ENCODE results near the gene VIP.
"Not testable (repeated sequence)": the region's sequence is repeated elsewhere in the genome, so short reads cannot be mapped to it uniquely, and the experiment has no call there.

VIP gene

GRCh38 chr6:152750694-152751093, at the start of gene VIP:
TSS of gene VIP (plus strand) at chr6:152750797. CDS start at chr6:152752178, 1,381 bp downstream.
- DNase-seq (ENCODE audit: low spot score) = peak; percentile 64

DNA sequence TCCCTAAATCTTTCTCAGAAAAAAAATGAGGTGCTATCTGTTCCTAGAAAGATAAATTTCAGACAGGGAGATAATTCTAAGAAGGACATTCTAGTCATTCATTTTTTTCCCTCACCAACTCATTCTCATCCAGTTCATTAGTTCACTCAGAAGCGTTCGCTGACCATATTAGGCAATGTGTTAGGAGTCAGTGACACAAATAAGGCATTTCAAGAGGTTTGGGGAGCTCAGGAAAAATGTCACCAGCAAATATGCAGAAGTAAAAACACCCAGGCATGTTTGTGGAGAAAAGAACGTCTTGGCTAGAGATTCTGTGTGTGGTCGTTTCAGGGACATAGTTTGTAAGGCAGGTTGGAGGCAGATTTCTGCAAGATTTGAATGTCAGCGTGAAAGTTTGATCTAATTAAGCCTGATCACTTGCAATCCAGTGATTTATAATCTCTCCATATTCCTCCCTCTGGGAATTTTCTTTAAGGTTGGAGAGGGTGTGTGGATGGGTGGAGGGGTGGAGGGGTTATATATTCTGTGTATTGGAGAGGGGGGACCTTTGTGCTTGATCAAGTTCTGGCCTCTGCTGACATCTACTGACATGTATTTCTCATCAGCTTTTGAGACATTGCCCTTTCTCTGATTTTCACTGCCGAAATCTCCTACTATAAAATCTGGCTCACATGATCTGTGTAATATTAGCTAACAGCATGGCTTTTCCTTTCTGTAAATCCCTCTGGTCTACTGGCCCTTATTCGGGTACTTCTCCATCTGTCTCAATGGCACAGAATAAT, 49.3 kb upstream of the VIP start:
- no peak for DNase-seq (ENCODE audit: low spot score)

DNA sequence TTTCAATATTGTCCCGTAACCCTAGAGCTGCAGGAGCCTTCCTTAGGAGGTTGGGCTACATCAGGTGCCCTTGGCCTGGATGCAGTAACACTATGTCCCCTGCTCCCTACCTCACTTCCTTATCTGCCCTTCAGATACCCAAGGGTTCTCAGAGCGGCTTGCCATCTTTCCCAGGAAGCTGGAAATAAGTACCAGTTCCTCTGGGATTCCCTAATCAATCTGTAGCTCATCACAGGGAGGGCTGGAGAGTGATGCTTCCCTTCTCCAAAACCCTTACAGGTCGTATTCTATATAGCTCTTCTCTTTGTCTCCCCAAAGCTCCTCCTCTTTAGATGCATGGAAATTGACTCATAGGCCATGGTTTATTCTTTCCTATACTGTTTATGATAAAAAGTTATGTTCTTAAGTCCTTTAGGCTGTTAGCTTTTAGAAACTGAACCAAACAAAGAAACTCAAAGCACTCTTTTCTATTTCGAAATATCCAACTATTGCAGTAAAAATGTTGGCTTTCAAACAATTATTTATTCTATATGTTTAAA, 48.7 kb upstream of the VIP start:
- DNase-seq (ENCODE audit: low spot score) = no peak

DNA sequence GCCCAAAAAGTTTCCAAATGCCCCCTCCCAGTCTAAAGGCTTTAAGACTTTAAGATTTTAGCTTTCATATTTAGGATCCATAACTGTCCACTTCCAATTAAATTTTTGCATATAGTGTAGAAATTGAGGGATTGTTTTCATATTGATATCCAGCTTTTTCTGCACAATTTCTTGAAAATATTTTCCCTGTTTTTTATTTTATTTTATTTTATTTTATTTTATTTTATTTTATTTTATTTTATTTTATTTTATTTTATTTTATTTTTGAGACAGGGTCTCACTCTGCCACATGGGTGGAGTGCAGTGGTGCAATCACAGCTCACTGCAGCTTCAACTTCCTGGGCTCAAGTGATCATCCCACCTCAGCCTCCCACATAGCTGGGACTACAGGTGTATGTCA, 46.8 kb upstream of the VIP start:
- not testable (repeated sequence) for DNase-seq (ENCODE audit: low spot score)

DNA sequence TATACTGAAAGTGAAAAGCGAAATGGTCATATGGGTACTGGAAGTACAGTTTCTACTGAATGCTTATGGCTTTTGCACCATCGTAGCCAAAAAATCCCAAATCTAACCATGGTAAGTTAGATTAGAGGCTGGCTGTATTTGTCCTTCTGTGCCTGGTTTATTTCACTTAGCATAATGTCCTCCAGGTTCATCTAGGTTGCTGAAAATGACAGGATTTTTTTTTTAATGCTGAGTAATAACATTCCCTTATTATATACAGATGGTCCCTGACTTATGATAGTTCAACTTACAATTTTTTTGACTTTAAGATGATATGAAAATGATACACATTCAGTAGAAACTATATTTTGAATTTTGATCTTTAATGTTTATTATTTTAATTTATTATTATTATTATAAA, 45.3 kb upstream of the VIP start:
- no peak for DNase-seq (ENCODE audit: low spot score)

DNA sequence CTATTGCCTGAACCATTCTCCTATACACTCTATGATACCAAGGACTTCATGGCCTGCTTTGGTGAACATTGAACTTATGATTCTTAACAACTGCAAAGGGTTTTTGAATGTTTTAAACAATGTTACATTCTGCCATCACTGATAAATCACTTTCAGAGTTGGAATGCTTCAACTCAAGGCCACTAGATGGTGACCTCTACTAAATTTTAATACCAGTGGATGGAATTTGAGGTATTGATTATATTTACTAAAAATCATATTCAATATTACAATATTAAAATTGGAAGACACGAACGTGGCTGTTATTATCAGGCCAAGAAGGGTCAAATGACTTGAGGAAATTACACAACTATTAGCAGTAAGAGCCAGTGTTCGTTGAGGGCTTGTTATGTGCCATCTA, 34.3 kb upstream of the VIP start:
- DNase-seq (ENCODE audit: low spot score) = no peak

GRCh38 chr6:152720974-152721373, 29.6 kb upstream of the VIP start:
- no peak for DNase-seq (ENCODE audit: low spot score)

GRCh38 chr6:152721956-152722355, 28.6 kb upstream of the VIP start:
- DNase-seq (ENCODE audit: low spot score) = no peak

DNA sequence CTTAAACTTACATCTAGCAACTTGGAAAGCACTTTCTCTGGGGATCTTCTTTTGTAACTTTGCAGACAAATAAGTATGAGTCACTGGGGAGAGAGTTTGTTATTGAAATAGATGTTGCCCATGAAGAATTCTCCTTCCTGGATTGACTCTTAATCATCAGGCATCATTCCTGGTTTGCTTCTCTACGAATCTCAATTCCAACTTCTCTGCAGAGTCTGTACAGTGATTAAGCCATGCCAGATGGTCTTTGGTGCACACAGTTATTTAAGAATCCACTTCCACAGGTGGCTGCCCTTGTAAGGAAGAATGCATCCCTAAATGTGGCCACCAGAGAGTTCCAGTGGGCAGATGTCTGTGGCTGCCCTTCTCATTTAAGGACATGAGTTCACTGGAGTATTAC, 27.2 kb upstream of the VIP start:
- DNase-seq (ENCODE audit: low spot score) = no peak

- no peak for DNase-seq (ENCODE audit: low spot score)
Measured at GRCh38 chr6:152726313-152726712, 24.3 kb upstream of the VIP start.

GRCh38 chr6:152727507-152727906, 23.1 kb upstream of the VIP start:
- peak; percentile 16 for DNase-seq (ENCODE audit: low spot score)

DNA sequence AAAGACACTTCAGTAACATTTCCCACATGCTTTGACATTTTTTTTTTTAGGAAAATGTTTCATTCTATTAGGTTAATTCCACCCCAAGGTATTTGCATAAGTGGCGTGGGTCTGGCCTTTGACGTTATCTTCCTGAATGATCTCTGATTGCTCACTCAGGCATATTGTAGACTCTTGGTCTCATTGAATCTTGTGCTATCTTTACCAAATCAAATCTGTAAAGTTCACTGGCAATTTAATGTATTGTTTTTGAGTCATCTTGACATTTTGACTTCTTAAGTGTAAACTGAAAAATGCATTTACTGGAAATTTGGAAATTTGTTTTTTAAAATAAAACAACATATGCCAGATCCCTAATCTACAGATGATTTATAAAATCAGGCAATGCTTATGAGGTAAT, 16.0 kb upstream of the VIP start:
- no peak for DNase-seq (ENCODE audit: low spot score)

- no peak for DNase-seq (ENCODE audit: low spot score)
Measured at GRCh38 chr6:152736687-152737273, 13.8 kb upstream of the VIP start.

- no peak for DNase-seq (ENCODE audit: low spot score)
Measured at GRCh38 chr6:152745509-152746171, 5.0 kb upstream of the VIP start.

- DNase-seq (ENCODE audit: low spot score) = no peak
Measured at GRCh38 chr6:152746172-152746553, 4.4 kb upstream of the VIP start.

- no peak for DNase-seq (ENCODE audit: low spot score)
Measured at GRCh38 chr6:152748843-152749242, 1.8 kb upstream of the VIP start.

GRCh38 chr6:152749336-152749735, 1.3 kb upstream of the VIP start:
- DNase-seq (ENCODE audit: low spot score) = no peak

GRCh38 chr6:152765331-152765730, 14.7 kb downstream of the VIP start:
- no peak for DNase-seq (ENCODE audit: low spot score)

DNA sequence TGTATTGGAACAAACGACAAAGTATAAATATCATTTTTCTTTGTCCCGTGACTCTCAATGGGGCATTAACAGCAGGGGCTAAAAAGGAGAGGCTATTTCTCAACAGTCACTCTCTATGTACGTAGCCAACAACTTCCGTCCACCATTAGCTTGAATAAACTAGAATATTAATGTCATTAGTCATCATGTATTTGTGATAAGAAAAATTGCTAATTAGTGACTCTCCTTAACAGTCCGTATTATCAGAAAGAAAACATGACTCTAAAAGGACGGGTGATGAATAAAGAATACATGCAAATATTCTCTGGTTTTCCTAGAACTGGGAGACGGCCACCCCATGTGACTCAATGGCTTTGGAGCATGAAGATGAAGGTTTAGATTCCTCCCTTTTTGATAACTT, 18.6 kb downstream of the VIP start:
- no peak for DNase-seq (ENCODE audit: low spot score)

- DNase-seq (ENCODE audit: low spot score) = no peak
Measured at GRCh38 chr6:152769993-152770392, 19.4 kb downstream of the VIP start.

DNA sequence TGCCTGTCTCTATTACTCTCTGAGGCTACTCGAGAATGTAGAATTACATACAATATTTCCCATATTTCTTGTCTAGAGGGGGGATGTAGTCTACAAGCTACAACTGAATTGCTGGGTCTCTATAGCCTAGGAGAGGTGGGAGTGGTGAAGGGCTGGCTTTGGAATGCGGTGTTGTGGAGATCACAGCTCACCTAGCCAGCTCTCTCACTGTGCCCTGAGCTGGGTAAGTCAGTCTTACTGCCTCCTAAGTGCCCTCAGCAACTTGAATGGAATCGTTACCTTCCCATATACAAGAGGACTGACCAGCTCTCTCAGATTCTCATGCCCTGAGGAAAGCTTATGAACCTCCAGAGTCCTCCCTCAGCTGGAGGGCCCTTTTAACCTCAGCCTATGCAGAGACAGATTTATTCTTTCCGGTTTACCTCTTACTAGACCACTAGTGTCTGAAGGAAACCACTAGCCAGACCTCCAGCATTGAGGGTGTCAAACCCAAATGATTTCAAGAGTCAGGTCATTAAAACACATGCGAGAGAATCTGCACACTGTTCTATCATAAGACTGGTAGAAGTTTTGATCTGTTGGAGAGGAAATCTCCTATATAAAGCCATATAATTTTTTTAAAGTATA, 20.6 kb downstream of the VIP start:
- DNase-seq (ENCODE audit: low spot score) = no peak

DNA sequence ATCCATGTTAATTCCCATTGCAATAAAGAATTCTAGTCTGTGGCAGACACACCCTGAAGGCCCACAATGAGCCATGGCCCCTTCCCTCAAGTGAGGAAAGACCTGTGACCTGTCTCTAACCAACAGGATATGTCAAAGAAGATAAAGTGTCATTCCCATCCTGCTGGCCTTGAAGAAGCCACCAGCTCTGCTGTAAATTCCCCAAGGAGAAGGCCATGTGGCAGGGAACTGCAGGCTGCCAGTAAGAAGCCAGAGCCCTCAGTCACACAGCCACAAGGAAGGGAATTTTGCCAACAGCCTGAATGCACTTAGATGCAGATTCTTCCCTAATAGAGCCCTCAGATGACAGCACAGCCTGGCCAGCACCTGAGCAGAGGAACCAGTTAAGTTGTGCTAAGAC, 24.8 kb downstream of the VIP start:
- DNase-seq (ENCODE audit: low spot score) = no peak

DNA sequence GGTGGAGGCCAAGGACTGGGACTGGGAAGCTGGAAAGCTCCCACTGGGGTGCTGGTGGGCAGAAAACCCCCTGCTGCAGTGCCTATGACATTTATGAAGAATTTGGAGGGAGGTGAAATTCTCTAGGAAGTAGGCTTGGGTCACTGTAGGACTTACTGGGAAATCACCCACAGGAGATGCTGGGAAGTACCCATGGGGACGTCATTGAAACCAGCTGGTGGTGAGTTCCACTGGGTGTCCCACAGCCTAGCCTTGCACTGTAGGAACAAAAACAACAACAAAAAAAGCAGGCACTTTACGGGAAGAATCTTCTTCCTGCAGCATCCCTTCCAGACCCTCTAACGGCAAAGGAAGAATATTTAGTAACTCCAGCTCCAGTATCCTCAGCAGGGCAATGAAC, 26.2 kb downstream of the VIP start:
- DNase-seq (ENCODE audit: low spot score) = no peak

Measured in iPS-NIHi11 (cell line).